ENCODE data around the gene ELAVL1.

The ELAVL1 gene

GRCh38 chr19:8020681-8021080 is 15.2 kb upstream of the ELAVL1 start:
- no peak for TF ChIP-seq CTCF (IDR thresholded peaks at IDR 0.05; ENCODE audit: low read depth, low read length, missing control alignments)
- H3K4me3 ChIP-seq (ENCODE audit: low read depth, low read length), result no peak overlapping the region
- DNase-seq (ENCODE audit: low read depth), result no peak

GRCh38 chr19:8017808-8018207 is 12.4 kb upstream of the ELAVL1 start:
- no peak overlapping the region for H3K4me3 ChIP-seq (ENCODE audit: low read depth, low read length)
- peak; percentile 83 for TF ChIP-seq CTCF (IDR thresholded peaks at IDR 0.05; ENCODE audit: low read depth, low read length, missing control alignments)
- peak; percentile 38 for DNase-seq (ENCODE audit: low read depth)

GRCh38 chr19:8004723-8005513 is 523 bp downstream of the ELAVL1 start:
- no peak for DNase-seq (ENCODE audit: low read depth)
- no peak for TF ChIP-seq CTCF (IDR thresholded peaks at IDR 0.05; ENCODE audit: low read depth, low read length, missing control alignments)
- peak overlapping the region; percentile 67 for H3K4me3 ChIP-seq (ENCODE audit: low read depth, low read length)

GRCh38 chr19:8004001-8004400 is 1.4 kb downstream of the ELAVL1 start:
- DNase-seq (ENCODE audit: low read depth), result no peak
- peak overlapping the region; percentile 67 for H3K4me3 ChIP-seq (ENCODE audit: low read depth, low read length)
- no peak for TF ChIP-seq CTCF (IDR thresholded peaks at IDR 0.05; ENCODE audit: low read depth, low read length, missing control alignments)

- TF ChIP-seq CTCF (IDR thresholded peaks at IDR 0.05; ENCODE audit: low read depth, low read length, missing control alignments), result peak; percentile 99
- H3K4me3 ChIP-seq (ENCODE audit: low read depth, low read length), result peak overlapping the region; percentile 50
- DNase-seq (ENCODE audit: low read depth), result peak; percentile 45
Measured at GRCh38 chr19:8001995-8002849, 3.2 kb downstream of the ELAVL1 start.

GRCh38 chr19:8001651-8001994 is 3.8 kb downstream of the ELAVL1 start:
- H3K4me3 ChIP-seq (ENCODE audit: low read depth, low read length), result no peak overlapping the region; the same call in 1 of the 2 replicates
- TF ChIP-seq CTCF (IDR thresholded peaks at IDR 0.05; ENCODE audit: low read depth, low read length, missing control alignments), result peak; percentile 28
- no peak for DNase-seq (ENCODE audit: low read depth)
